Transverse colon (tissue), 4 donors: ENCODE results near the gene WDR49.

Experiments used
- POLR2A ChIP-seq: fragments of 450-650 bp; IDR thresholded peaks from one replicate; pipeline ENCODE4 v1.6.1; 2016; ENCODE audit warnings: antibody characterized with exemption, mild to moderate bottlenecking, moderate library complexity
- POLR2AphosphoS5 ChIP-seq, 3 donors: sonication (generic); formaldehyde crosslinking; IDR thresholded peaks; one replicate each; pipeline ENCODE4 v1.6.1; 2016; ENCODE audit warnings: antibody characterized with exemption in 3 of 3
- TF ChIP-seq, protein P1 (sequence below), 5 experiments: fragments of 200-600 bp in 3 of 5; fragments of 450-650 bp in 2 of 5; sonication (generic) in 3 of 5; IDR thresholded peaks; 1 replicate in 2 of 5; 2 replicates in 3 of 5; pipeline ENCODE4 v1.5.1; 2016 to 2017; ENCODE audit warnings: antibody characterized with exemption in 5 of 5, inconsistent platforms in 3 of 5, mild to moderate bottlenecking in 2 of 5, moderate library complexity in 1 of 5

- TF ChIP-seq, protein P1, sequence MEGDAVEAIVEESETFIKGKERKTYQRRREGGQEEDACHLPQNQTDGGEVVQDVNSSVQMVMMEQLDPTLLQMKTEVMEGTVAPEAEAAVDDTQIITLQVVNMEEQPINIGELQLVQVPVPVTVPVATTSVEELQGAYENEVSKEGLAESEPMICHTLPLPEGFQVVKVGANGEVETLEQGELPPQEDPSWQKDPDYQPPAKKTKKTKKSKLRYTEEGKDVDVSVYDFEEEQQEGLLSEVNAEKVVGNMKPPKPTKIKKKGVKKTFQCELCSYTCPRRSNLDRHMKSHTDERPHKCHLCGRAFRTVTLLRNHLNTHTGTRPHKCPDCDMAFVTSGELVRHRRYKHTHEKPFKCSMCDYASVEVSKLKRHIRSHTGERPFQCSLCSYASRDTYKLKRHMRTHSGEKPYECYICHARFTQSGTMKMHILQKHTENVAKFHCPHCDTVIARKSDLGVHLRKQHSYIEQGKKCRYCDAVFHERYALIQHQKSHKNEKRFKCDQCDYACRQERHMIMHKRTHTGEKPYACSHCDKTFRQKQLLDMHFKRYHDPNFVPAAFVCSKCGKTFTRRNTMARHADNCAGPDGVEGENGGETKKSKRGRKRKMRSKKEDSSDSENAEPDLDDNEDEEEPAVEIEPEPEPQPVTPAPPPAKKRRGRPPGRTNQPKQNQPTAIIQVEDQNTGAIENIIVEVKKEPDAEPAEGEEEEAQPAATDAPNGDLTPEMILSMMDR (IDR thresholded peaks at IDR 0.05), result peak in 1 of 5 experiments; percentile 15
- TF ChIP-seq POLR2AphosphoS5 (IDR thresholded peaks at IDR 0.05) (no peak), POLR2A (no peak)
These were observed 160.5 kb downstream of the WDR49 start for GRCh38 chr3:167493244-167493643.
